ENCODE measurements around the gene AGTRAP. TPM values are rescaled to one million over a fixed set of nuclear protein-coding genes. Genes with fewer than 3 reads are reported as not detected.

AGTRAP gene
- total and polyA plus RNA-seq, 2 of the 4 experiments (the other 2 are of a cell fraction): 21.5 to 57.7 TPM

DNA sequence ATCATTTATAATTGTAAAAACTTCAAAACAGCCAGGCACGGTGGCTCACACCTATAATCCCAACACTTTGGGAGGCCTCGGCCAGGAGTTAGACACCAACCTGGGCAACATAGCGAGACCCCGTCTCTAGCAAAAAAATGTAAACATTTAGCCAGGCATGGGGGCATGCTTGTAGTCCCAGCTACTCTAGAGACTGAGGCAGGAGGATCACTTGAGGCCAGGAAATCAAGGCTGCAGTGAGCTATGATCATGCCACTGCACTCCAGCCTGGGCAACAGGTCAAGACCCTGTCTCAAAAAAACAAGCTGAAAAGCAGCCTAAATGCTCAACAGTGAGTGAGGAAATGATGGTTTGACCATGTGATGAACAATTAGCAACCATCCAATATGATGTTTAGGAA lies 33.3 kb downstream of the AGTRAP start:
- ATAC-seq (ENCODE audit: low read depth) (no peak), DNase-seq (no peak)
- WGBS, 2 experiments (ENCODE audit: extremely low coverage in 2 of 2, insufficient read length in 1 of 2): no CpG with 5 or more reads among the region's 4 CpGs
- ChIA-PET POLR2A (ENCODE audit: unreplicated experiment) (no interaction called here), CTCF (interaction anchor here (0.7 kb wide), 1 partner anchor 56 kb away, joined by 11 read pairs; no protein-coding TSS in a partner anchor)
- H2AFZ ChIP-seq (replicated peaks; ENCODE audit: low read length, poor library complexity): no peak overlapping the region
- no peak overlapping the region for H2BK20ac ChIP-seq (ENCODE audit: low read depth, low read length)
- TF ChIP-seq NFE2L2 (IDR thresholded peaks at IDR 0.05; ENCODE audit: low read depth, low read length): no peak
- no peak overlapping the region for H3K27ac ChIP-seq (ENCODE audit: insufficient read depth, low read length)
- dilution Hi-C loops (cut with HindIII; ENCODE audit: low sequenced_read_pairs, unreplicated experiment): no loop called here
- no peak overlapping the region for H3K4me3 ChIP-seq (ENCODE audit: insufficient read depth, low read depth, low read length)
- H2BK15ac ChIP-seq (ENCODE audit: low read depth, low read length): no peak overlapping the region
- no peak overlapping the region for H3K56ac ChIP-seq (ENCODE audit: extremely low read depth, insufficient read depth, low read length)
- H3K18ac ChIP-seq (ENCODE audit: low read depth, low read length): no peak overlapping the region
- no peak overlapping the region for H4K5ac ChIP-seq (ENCODE audit: low read depth, low read length)
- no peaks in the 10 kb centered on the region for H3K9me1 ChIP-seq (ENCODE audit: insufficient read depth, low read length)
- H4K20me1 ChIP-seq (ENCODE audit: insufficient read depth, low read length): no peaks in the 10 kb centered on the region
- H2BK120ac ChIP-seq (ENCODE audit: low read depth, low read length): no peak overlapping the region
- no peaks in the 10 kb centered on the region for H3K36me3 ChIP-seq (ENCODE audit: control insufficient read depth, insufficient read depth, low read length)
- in situ Hi-C loops (cut with MboI; ENCODE audit: low sequenced_read_pairs): no loop called here
- H3K27me3 ChIP-seq (ENCODE audit: control insufficient read depth, insufficient read depth, low read length): peaks cover 16% of the 10 kb centered on the region
- no peak overlapping the region for H4K8ac ChIP-seq (ENCODE audit: low read depth in 2 of 2, low read length in 2 of 2)
- H3K4me1 ChIP-seq (ENCODE audit: control insufficient read depth, insufficient read depth, low read length): no peaks in the 10 kb centered on the region
- intact Hi-C loops (cut with micrococcal nuclease): no loop called here
- no peak overlapping the region for H2AK5ac ChIP-seq (ENCODE audit: low read depth, low read length)
- no peak overlapping the region for H3K23ac ChIP-seq (ENCODE audit: low read depth, low read length)
- no peak overlapping the region for H3K14ac ChIP-seq (replicated peaks; ENCODE audit: low read depth, low read length)
- no peak overlapping the region for H3K4ac ChIP-seq (ENCODE audit: low read depth, low read length)
- no peak overlapping the region for H2AK9ac ChIP-seq (replicated peaks; ENCODE audit: low read depth, low read length, poor library complexity)
- no peak overlapping the region for H4K91ac ChIP-seq (ENCODE audit: insufficient read depth, low read depth, low read length)
- no peak overlapping the region for H2BK5ac ChIP-seq (ENCODE audit: low read depth, low read length, poor library complexity, severe bottlenecking)
- H3K9ac ChIP-seq (ENCODE audit: low read depth, low read length): no peak overlapping the region
- no TSS peak for BruUV-seq (replicated peaks)
- H3K9me3 ChIP-seq (ENCODE audit: control insufficient read depth, insufficient read depth, low read length): no peaks in the 10 kb centered on the region
- H3K79me1 ChIP-seq (ENCODE audit: low read depth in 1 of 2, low read length in 2 of 2): no peaks in the 10 kb centered on the region
- H3K4me2 ChIP-seq (ENCODE audit: low read depth, low read length): no peak overlapping the region

Measured in IMR-90 (cell line).